Erythroblast (primary cell): Measurements from ENCODE around the gene KREMEN2.

Source experiments
- DNase-seq, 2 experiments: peaks; one replicate each; lab custom pipeline; 2025; lab: John Stamatoyannopoulos, UW
- GATA1 ChIP-seq: IDR thresholded peaks from 2 replicates; pipeline ENCODE4 v1.6.1; 2011; ENCODE audit warnings: low read depth, mild to moderate bottlenecking, control low read depth, low read length, moderate library complexity
- POLR2A ChIP-seq: IDR thresholded peaks from 2 replicates; pipeline ENCODE4 v1.6.1; 2011; ENCODE audit warnings: mild to moderate bottlenecking, low read length

KREMEN2 gene

DNA sequence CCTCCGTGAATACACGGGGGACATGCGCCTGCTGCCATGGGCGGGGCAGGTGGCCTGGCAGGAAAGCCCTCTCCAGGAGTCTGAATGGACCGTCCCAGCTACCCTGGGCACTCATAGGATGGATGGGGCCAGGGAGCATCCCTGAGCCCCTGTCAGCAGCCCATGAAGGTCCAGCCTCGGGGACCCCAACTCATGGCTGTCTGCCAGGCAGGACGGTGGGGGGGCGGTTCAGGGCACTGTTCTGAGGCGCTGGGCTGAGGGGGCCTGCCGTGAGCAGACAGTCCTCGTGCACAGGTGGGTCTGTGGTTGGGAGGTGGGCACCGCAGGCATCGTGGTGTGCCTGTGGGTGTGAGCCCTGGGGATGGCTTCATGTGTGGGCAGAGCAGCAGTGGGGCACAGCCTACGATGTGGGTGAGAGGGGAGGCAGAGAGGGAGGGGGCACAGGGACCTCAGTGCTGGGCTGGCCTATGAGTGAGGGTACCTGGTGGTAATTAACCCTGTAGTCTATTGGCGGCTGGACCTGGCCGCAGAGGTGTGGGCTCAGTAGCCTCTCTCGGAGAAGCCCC, 22.6 kb downstream of the KREMEN2 start:
- no peak for DNase-seq
- no peak for TF ChIP-seq GATA1
- TF ChIP-seq POLR2A: no peak

DNA sequence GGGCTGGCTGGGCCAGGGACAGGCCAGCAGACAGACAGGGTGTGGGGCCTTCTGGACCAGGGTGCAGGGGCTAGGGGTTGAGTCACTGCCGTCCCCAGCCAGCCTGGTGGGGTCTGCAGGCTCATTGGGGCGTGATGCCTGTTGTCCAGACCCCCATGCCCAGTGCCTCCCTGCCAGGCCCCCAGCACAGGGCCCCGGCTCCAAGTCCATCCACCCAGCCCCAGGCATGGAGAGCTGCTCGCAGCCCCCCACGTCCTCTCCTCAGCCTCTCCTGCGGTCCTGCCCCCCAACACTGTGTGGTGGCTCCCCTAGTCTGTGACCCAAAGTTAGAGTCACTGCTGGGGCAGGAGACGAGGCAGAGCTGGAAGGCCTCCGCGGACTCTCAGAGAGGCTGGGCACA, 23.2 kb downstream of the KREMEN2 start:
- TF ChIP-seq POLR2A (no peak), GATA1 (no peak)
- no peak for DNase-seq

DNA sequence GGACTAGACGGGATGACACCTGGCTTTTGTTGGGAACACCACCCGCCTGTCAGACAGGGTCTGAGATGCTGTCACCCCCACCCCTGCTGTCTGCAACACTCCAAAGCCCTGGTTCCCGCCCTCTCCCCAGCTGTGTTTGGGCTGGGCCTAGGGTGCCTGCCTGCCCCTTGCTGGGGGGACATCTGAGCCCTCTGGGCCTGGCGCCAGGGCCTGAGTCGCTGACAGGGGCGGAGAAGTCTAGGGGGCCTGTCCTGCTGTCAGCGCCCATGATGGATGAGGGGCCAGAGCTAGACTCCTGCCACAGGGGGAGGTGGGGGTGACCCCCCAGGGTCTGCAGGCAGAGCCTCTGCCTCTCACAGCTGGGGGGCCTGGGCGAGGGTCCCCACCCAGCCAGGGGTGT, 23.8 kb downstream of the KREMEN2 start:
- TF ChIP-seq POLR2A (no peak), GATA1 (no peak)
- peak; percentile 22 to 29 for DNase-seq

DNA sequence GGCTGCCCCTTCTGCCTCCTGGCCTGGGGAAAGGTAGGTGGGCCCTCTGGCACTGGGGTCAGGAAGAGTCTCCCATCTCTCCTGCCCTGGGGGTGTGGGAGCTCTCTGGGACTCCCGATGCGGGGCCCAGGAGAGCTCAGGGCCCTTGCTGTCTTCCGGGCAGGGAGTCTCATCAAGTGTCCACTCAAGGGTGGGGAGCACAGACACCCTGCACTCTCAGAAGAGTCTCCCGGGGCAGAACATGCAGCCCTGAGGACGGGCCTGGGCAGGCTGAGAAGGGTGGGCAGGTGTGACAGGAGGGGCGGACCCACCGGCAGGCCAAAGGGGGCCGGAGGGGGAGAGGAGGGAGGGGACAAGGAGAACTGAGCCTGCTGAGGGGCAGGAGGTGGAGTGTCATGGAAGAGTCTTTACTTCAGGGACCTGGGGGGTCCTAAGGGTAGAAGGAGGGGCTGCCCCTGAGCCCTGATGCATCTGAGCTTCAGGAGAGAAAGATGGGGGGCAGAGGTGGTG, 24.6 kb downstream of the KREMEN2 start:
- TF ChIP-seq GATA1: no peak
- DNase-seq: no peak

DNA sequence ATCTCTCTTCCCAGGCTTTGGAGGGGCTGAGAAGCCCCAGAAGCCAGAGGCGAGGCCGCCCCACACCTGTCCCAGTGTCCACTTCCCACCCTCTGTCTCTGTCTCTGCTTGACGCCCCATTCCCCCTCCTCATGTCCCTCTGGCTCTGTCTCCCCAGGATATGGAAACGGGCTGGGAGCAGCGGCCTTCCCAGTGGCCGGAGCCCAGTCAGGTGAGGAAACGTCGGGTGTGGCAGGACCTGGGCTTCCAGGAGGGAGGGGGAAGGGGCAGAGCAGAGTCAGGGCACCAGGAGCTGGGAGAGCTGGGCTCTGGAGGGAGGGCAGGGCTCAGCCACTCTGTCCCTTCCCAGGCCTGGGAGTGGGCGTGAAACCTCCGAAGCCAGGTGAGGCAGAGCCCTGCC, 26.8 kb downstream of the KREMEN2 start:
- DNase-seq: no peak
- TF ChIP-seq GATA1: no peak
- no peak for TF ChIP-seq POLR2A

DNA sequence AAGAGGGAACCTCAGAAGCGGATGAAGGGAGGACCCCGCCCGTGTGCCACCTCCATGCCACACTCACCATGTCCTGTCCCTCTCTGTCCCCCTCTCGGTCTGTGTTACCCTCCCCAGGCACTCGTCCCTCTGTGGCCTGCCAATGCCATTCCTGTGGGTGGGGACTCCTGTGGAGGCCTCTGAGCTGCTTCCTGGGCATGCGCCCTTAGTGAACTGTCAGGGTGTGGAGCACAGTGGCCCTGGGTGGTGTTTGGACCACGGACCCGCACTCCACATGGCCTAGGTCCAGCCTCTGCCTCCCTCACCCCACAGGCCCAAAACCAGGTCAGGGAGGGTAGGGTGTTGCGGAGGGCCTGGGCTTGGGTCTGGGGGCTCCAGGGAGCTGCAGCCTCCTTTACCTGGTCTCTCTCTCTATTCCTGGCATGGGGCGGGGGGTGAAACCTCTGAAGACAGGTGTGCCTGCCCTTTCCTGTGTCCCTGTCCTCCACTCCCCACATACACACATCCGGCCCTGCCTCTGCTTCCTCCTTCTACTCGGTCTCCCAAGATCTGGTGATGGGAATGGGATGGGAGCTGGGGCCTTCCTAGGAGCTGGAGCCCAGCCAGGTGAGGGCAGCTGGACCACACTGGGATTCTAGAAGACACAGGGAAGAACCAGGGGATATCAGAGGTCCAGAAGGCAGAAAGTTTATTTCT, 27.6 kb downstream of the KREMEN2 start:
- no peak for DNase-seq
- TF ChIP-seq POLR2A (no peak), GATA1 (no peak)

DNA sequence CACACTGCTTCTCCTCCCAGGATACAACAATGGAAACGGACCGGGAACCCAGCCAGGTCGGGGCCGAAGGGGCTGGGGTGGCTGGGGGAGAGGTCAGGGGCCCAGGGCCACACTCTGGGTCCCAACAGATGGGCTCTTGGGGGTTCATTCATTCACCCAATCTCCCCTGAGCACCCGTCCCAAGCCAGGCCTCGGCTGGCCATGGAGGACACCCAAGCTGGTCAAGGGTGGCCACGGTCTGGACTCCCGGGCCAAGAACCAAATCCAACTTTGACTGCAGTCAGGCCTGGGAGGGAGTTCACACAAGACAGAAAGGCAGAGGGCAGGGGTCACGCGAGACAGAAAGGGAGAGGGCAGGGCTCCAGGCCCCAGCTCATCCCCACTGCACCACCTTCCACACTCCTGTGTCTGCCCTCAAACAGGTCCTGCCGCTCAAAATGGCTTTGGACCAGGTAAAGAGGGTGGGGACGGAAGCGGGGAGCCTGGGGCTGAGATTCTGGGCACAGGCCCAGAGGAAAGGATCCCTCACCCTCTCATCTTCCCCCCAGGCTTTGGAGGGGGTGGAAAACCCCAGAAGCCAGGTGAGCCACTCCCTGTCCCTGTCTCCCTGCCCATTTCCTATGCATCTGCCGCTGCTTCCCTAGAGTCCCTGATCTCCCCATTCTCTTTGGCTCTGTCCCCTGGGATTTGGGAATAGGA, 28.5 kb downstream of the KREMEN2 start:
- no peak for TF ChIP-seq POLR2A
- no peak for TF ChIP-seq GATA1
- DNase-seq: no peak

DNA sequence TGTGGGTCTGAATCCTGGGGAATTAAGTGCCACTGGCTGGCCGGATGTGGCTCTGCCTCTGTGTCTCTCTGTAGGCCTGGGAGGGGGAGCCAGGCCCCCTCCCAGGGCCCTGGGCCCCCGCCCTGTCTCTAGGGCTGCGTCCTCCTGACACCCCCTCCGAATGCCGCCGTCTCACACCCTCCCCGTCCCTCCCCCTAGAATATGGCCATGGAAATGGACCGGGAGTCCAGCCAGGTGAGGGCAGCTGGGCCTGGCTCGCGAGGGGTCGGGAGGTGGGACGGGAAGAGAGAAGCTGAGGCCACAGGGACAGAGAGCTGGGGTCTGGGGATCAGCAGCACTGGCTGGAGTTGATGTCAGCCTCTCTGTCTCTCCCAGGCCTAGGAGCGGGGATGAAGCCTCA, 32.2 kb downstream of the KREMEN2 start:
- no peak for DNase-seq
- TF ChIP-seq POLR2A: no peak
- TF ChIP-seq GATA1: no peak

DNA sequence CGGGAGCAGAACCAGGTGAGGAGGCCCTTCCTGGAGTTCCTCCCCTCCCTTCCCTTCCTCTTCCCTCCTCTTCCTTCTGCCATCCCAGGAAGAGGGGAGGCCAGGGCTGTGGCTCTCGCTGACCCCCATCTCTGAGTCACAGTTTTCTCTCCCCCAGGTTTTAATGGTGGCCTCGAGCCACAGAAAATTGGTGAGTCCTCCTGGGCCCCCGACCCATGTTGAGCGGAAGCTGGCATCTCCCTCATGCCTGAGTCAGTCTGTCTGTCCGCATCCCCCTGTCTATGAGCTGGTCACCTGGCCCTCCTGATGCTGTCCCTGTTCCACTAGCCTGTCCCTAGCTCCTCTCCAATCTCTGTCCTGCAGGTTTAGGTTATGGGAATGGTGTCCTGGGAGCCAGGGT, 35.9 kb downstream of the KREMEN2 start:
- no peak for DNase-seq
- TF ChIP-seq POLR2A (no peak), GATA1 (no peak)

DNA sequence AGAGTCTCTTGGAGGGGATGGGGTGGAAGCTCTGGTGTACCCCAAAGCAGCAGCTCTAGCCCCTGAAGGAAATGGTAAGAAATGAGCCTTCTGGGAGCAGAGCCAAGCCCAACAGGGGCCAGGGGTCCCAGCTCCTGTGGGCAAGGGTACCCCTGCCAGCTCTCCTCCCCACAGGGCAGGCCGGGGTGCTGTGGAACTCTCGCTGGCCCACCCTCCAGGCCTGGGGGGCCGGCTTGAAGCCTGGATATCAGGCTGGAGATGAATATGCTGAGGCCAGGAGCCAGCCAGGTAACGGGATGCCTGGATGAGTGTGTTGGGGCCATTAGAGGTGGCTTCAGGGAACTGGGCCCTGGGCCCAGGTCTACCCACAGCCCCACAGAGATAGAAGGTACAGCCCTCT, 36.5 kb downstream of the KREMEN2 start:
- DNase-seq: no peak
- TF ChIP-seq POLR2A (no peak), GATA1 (no peak)

DNA sequence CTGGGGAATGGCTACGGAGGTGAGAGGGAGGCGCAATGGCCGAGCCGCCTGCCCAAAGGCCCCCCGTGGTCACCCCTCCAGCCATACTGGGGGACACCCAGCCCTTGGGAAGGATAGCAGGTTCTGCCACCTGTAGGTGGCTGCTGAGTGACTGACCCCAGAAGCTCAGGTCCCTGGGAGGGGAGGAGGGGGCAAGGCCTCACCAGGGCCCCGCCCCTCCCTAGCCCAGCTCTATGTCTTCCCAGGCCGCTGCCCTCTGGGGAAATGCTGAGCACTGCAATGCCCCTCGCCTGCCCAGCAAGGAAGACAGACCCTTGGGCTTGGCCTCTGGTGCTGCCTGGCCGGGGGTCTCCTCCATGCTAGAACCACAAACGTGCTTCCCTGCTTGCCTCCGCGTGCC, 37.2 kb downstream of the KREMEN2 start:
- DNase-seq: no peak
- no peak for TF ChIP-seq POLR2A
- no peak for TF ChIP-seq GATA1

DNA sequence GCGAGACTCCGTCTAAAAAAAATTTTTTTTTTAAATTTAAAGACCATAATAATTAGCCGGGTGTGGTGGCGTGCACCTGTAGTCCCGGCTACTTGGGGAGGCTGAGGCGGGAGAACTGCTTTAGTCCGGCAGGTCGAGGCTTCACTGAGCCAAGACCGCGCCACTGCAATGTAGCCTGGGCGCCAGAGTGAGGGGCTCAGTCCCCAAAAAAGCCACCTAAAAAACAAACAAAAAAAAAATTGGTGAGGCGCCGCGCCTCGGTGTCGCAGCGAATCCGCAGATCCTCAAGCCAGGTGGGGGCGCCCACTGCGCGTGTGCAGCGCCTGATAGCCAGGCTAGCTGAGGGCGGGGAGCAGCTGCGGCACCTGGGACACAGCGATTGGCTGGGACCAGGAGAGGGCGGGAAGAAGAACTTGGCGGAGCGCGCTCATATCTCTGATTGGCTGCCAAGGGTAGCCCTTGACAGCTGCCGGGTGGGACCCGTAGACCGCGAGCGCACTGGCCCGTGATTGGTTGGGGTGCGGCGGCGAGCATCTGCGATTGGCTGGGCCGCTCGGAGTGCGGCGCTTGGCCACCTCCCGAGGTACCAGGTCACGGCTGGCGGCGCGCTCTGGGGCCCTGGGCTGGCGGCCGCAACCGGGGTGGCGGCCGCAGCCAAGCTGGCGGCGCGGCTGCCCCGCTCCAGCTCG, 39.7 kb downstream of the KREMEN2 start:
- DNase-seq: peak; percentile 100
- TF ChIP-seq POLR2A (peak; percentile 40), GATA1 (no peak)

DNA sequence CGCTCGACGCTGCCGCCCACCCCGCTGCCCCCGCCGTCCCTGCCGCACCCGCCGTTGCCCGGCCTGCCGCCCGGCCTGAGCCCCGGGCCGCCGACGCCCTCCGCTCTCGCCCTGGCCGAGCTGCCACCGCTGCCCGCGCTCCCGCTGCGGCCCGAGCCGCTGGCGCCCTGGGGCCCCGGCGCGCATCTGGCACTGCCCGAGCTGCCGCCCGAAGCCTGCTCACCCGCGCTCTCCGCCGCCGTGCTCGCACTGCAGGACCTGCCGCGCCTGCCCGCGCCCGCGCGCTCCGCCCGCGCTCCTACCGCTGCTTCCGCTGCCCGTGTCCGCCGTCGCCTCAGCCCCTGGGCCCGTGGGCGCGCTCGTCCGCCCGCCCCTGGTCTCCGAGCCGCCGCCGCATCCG, 40.2 kb downstream of the KREMEN2 start:
- DNase-seq: peak; percentile 61 to 66
- TF ChIP-seq POLR2A: no peak
- TF ChIP-seq GATA1: no peak
